SKM-1 treated with dmso at 0.1 percent for 144 hours (cell line): ENCODE measurements around the gene OR6Q1.

ENCODE experiments used
- DNase-seq: peaks from one replicate; lab custom pipeline; 2025; ENCODE audit not compliant: unreplicated experiment; lab: John Stamatoyannopoulos, UW

OR6Q1 gene

GRCh38 chr11:58057481-58057880 lies 26.7 kb downstream of the OR6Q1 start:
- DNase-seq = no peak

DNA sequence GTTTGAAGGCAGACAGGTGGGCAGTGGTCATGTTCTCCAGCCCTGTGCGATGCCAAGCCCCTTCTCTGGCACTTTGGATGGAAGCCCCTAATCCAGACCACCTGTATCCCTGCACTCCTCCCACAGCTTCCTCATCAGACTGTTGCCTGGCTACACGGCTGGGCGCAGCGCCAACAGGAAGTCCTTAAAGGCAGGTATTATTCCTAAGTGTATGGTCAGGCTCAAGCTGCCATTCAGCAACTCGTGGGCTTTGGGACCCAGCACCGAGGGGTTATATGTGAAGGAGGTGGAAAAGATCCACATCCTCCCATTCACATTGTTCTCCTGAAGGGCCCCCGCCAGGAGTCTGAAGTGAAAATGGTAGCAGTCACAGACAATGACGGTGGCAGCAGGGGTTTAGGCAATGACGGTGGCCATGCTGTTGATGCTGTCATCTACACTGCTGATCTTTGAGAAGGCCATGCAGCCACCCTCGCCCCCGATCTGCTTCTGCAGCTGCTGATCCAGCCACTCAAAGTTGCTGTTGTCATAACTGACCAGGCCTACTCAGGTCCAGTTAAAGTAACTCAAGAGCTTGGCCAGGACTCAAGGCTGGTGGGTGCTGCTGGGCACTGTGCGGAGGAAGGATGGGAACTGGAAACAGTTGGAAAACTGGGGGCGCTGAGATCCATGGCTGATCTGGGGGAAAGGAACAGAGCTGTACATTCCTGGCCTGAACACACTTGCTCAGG lies 27.7 kb downstream of the OR6Q1 start:
- DNase-seq = no peak

DNA sequence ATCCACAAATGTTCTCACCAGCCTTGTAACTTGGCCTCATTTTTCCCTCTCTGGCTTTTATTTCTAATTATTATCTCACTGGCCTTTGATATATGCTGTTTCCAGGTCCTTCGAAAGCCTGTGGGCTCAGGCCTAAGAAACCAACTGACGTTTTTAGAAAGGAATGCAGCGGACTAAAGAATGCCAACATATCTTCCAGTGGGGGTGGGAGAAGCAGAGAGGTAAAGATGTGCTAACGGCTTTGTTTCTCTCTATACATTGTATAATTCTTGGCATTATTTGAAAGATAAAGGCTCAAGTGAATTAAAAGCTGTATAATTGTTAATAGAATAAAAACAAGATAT lies 28.2 kb downstream of the OR6Q1 start:
- no peak for DNase-seq

- DNase-seq = no peak
These were observed 29.8 kb downstream of the OR6Q1 start for GRCh38 chr11:58060535-58060934.

- no peak for DNase-seq
These were observed 30.4 kb downstream of the OR6Q1 start for GRCh38 chr11:58060939-58061672.

GRCh38 chr11:58061813-58062212 lies 31.1 kb downstream of the OR6Q1 start:
- no peak for DNase-seq

DNA sequence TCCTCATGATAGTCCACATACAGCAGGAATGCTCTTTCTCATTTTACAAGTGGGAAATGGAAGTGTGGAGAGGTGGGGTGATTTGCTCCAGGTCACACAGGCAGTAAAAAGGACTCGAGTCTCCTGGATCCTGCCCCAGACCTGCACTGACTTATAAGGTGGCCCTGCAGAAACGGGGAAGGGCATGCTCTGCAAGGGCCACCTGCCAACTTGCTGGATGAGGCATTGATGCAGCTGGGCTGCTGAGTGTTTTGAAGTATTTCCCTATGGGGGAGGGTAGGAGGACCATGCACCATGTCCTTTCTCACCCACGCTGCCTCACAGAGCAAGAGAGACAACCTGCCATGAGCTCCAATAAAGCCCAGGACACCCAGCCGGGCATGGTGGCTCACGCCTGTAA lies 36.9 kb downstream of the OR6Q1 start:
- no peak for DNase-seq

- DNase-seq = no peak
These were observed 37.9 kb downstream of the OR6Q1 start for GRCh38 chr11:58068655-58069054.

DNA sequence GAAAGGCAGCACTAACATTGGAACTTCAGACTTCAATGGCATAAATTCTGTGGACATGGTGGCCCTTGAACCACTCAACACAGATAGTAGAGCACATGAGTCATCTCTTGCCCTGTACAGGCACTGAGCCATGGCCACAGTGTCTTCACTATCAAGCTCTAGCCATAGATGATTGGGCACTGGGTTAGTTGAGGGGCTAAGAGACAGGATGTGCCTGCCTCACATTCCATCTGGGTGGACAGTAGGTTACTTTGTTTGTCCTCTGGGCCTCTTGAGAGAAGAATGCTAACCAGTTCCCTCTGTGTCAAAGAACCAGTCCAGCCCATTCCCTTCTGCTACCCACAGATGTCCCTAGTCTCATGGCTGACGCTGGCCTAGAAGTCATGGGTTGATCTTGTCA lies 39.8 kb downstream of the OR6Q1 start:
- no peak for DNase-seq

DNA sequence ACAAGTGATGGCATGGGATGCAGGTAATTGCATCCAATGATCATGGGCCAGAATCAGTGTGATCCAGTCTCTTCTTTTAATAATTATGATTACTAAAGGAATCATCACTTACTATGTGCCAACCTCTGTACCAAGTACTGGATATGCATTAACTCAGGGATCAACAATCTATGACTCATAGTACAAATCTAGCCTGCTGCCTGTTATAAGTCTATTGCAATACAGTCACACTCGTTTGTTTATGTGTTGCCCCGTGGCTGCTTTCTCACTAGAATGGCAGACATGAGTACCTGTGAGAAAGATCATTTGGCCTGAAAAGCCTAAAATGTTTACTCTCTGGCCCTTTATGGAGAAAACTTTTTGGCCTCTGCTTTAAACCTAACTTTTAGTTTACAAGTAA lies 45.0 kb downstream of the OR6Q1 start:
- no peak for DNase-seq
